Limb (tissue), 2 donors: ENCODE data around the gene AHNAK.
"Not testable (repeated sequence)": the region's sequence is repeated elsewhere in the genome, so short reads cannot be mapped to it uniquely, and the experiment has no call there.

ENCODE experiments used
- DNase-seq, 2 donors: peaks; one replicate each; pipeline ENCODE4 v3.0.0-alpha.2; 2016; ENCODE audit errors: extremely low spot score in 2 of 2

The AHNAK gene

GRCh38 chr11:62546244-62546928, at the start of gene AHNAK:
Gene AHNAK, minus strand, starts transcription at chr11:62546806. Its CDS starts 10,708 bp downstream, at chr11:62536098.
- peak; percentile 68 to 88 for DNase-seq

GRCh38 chr11:62595124-62595523, 48.5 kb upstream of the AHNAK start:
- no peak for DNase-seq

GRCh38 chr11:62593434-62594044, 46.9 kb upstream of the AHNAK start:
- peak in 1 of 2 donors; percentile 74 for DNase-seq

GRCh38 chr11:62592989-62593421, 46.4 kb upstream of the AHNAK start:
- peak in 1 of 2 donors; percentile 24 for DNase-seq

- peak in 1 of 2 donors; percentile 24 for DNase-seq
These were observed 45.7 kb upstream of the AHNAK start for GRCh38 chr11:62592146-62592815.

GRCh38 chr11:62591448-62592145, 45.0 kb upstream of the AHNAK start, which contains the start of gene TUT1:
Gene TUT1, minus strand, starts transcription at chr11:62591523. Its CDS starts 38 bp downstream, at chr11:62591485.
- peak; percentile 97 to 98 for DNase-seq

- DNase-seq, result no peak
These were observed 42.5 kb upstream of the AHNAK start for GRCh38 chr11:62588966-62589637.

GRCh38 chr11:62585356-62585755, 38.8 kb upstream of the AHNAK start:
- DNase-seq, result not testable (repeated sequence)

- DNase-seq, result not testable (repeated sequence)
These were observed 35.1 kb upstream of the AHNAK start for GRCh38 chr11:62581735-62582134.

- no peak for DNase-seq
These were observed 34.5 kb upstream of the AHNAK start for GRCh38 chr11:62580959-62581715.

- DNase-seq, result no peak
These were observed 32.6 kb upstream of the AHNAK start for GRCh38 chr11:62579252-62579651.

- no peak for DNase-seq
These were observed 31.9 kb upstream of the AHNAK start for GRCh38 chr11:62578541-62578940.

GRCh38 chr11:62577046-62577714, 30.6 kb upstream of the AHNAK start:
- DNase-seq, result no peak

- DNase-seq, result no peak
These were observed 29.2 kb upstream of the AHNAK start for GRCh38 chr11:62575837-62576236.

- no peak for DNase-seq
These were observed 28.6 kb upstream of the AHNAK start for GRCh38 chr11:62575156-62575555.

GRCh38 chr11:62574363-62575071, 27.9 kb upstream of the AHNAK start:
- DNase-seq, result peak in 1 of 2 donors; percentile 48

GRCh38 chr11:62573592-62574362, 27.2 kb upstream of the AHNAK start, which contains the start of gene EEF1G:
Gene EEF1G, minus strand, starts transcription at chr11:62573891. Its CDS starts 49 bp downstream, at chr11:62573842.
- DNase-seq, result peak; percentile 98 to 100

- DNase-seq, result peak in 1 of 2 donors; percentile 5
These were observed 26.5 kb upstream of the AHNAK start for GRCh38 chr11:62573006-62573591.
